Stomach (tissue), 4 donors: ENCODE data around the gene ZDHHC7.

Experiments
- POLR2AphosphoS5 ChIP-seq, 3 donors: sonication (generic); formaldehyde crosslinking; IDR thresholded peaks; one replicate each; pipeline ENCODE4 v1.6.1; 2016; ENCODE audit warnings: antibody characterized with exemption in 3 of 3
- TF ChIP-seq, protein P1 (sequence below), 7 experiments: fragments of 450-650 bp in 4 of 7; fragments of 200-600 bp in 3 of 7; sonication (generic) in 3 of 7; IDR thresholded peaks; one replicate each; pipeline ENCODE4 v1.5.1; 2016 to 2019; ENCODE audit warnings: antibody characterized with exemption in 7 of 7, control low read depth in 2 of 7, mild to moderate bottlenecking in 1 of 7

DNA sequence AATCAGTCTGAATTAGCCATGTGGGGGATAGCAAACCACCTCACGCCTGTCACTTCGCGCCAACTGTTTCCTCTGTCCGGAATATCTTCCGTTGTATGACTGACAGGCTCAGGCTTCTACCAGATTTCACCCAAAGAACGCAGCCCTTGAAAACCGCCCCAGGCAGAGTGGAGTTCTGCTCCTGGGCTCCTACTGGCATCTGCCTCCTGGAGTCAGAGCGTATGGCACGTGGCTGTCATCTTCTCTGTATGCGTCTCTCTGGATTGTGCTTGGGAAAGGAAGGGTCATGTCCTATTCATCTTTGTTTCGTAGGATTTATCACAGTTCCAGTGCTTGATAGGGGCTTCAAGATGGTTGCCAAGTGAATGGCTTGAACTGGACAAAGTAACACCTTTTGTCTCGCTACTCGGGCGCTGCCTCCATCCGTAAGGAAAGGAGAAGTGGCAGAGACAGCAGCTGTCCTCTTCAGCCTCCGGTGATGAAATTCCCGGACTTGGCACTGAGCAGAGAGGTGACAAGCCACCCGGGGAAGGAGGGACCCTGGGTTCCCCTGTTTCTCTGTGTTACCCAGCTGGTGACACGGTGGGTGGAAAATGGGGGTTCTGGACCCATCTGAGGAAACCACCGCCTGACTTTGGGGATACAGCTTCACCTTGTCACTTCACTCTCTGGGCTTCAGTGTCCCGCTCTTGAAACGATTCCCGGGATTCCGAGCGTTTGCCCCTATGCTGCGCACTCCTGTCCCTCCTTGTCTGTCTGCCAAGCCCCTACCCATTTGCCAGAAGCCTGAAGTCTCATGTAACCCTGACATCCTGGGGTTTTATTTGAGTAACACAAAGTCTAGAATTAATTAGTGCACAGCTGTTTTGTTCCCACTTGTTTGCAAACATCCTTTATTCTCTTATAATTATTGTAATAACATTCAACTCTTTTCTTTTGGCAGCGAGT lies 30.2 kb upstream of the ZDHHC7 start:
- TF ChIP-seq, protein P1, sequence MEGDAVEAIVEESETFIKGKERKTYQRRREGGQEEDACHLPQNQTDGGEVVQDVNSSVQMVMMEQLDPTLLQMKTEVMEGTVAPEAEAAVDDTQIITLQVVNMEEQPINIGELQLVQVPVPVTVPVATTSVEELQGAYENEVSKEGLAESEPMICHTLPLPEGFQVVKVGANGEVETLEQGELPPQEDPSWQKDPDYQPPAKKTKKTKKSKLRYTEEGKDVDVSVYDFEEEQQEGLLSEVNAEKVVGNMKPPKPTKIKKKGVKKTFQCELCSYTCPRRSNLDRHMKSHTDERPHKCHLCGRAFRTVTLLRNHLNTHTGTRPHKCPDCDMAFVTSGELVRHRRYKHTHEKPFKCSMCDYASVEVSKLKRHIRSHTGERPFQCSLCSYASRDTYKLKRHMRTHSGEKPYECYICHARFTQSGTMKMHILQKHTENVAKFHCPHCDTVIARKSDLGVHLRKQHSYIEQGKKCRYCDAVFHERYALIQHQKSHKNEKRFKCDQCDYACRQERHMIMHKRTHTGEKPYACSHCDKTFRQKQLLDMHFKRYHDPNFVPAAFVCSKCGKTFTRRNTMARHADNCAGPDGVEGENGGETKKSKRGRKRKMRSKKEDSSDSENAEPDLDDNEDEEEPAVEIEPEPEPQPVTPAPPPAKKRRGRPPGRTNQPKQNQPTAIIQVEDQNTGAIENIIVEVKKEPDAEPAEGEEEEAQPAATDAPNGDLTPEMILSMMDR (IDR thresholded peaks at IDR 0.05), result no peak
- no peak for TF ChIP-seq POLR2AphosphoS5 (IDR thresholded peaks at IDR 0.05)
